CD4-positive, alpha-beta T cell treated with Interleukin-17A for 4 hours (primary cell): ENCODE results near the gene GPS2.

Experiments
- DNase-seq: peaks from one replicate; pipeline ENCODE4 v3.0.0-alpha.2; 2020; ENCODE audit warnings: mixed read lengths

The GPS2 gene

DNA sequence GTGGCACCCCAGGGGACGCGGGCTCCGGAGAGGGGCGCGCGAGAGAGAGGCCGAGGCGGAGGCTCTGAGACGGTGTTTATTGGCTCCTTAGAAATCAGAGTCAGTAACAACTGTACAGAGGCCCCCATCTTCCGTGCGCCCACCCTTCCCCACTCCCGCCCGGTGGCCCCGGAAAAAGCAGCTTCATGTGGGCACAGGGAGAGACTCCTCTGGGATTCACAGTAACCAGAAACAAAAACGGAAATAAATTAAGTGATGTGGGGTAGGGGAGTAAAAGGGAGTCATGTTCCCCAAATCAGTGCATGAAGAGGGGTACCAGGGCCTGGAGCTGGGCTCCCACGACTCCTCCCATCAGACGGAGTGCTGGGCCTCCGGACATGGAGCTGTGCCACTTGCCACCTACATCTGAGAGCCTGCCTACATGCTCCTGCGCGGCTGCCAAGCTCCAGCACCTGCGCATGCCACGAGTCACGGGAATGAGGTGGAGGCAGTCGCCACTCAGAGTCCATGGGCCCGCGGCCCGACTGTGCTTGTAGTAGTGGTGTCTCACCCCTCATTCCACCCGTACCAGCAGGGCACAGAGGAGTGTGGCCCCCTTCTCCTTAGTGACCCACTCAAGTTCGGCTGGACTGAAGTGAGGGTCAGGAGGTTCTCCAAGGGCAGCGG is 543 bp upstream of the GPS2 start:
- no peak for DNase-seq

GRCh38 chr17:7313890-7314718 is 1.1 kb downstream of the GPS2 start:
- DNase-seq, result no peak

DNA sequence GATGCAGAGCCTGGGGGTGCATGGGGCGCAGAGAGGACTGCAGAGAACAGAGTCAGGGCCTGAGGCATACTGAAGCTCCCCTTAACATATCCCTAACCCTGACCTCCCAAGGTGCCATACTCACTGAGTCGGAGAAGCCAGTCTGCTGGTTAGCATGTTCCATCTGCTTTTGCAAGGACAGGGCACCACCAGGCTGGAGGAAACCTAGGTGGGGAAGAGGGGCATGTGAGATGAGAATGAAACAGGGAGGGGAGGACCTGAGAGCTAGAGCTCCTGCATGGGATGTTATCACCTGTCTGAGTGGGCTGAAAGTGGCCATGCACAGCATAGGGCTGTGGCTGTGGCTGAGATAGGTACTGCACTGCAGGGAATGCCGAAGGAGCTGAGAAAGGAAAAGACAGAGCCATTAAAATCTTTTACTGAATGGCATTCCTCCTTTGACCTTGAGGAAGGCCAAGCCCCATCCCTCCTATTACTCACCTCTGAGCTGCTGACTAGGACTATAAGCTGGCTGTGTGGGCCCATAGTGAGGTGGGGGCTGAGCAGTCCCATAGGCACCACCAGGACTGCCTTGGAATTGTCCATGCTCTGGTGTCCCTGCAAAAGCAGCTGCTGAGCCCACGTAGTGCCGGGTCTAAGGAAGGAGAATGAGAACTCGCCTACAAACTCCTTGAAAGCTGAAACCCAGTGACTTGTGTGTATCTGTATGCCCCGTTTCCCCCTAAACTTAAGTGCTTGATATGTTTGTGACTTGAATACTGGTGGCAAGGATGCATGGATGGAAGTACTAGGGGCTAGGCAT is 1.9 kb downstream of the GPS2 start:
- DNase-seq, result no peak

DNA sequence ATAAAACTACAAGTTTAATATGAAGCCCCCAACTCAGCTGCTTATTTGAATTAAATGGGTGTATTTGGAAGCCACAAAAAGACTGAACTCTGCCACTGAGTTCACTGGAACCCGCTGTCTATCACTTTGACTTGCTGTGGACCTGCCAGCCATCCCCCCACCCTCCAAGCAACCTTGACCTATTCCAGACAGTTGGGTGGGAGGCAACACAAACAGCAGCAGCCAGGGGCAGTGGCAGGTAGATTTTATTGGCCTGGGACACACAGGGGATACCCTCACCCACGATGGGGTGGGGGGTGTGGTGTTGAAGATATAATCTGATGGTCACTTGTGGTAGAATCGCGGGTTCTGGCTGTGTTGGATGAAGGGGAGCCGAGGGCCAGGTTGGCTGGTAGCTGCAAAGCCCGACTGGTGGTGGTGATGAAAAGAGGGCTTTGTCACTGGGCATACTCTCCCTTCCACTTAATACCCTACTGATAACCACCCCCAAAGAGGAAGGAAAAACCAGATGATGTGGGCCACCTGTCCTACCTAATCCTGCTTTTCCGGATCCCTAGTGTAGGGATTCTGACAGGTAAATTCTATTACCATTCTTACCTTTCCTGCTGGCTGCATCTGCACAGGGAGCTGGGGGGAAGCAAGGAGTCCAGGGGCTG is 2.6 kb downstream of the GPS2 start:
- no peak for DNase-seq

- no peak for DNase-seq
These were observed 4.0 kb downstream of the GPS2 start for GRCh38 chr17:7311110-7311705.

DNA sequence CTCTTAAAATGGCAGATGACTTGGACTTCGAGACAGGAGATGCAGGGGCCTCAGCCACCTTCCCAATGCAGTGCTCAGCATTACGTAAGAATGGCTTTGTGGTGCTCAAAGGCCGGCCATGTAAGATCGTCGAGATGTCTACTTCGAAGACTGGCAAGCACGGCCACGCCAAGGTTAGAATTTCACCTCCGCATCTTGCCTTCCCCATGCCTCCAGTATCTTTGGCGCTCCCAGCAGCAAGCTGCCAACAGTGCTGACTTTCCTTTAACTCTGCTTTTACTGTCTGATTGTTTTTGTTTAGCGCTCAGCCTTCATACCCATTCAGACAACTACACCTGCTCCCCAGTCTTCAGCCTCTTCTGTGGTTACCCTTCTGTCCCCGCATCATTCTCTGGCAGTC is 5.5 kb downstream of the GPS2 start:
- no peak for DNase-seq

GRCh38 chr17:7308625-7309433 is 6.3 kb downstream of the GPS2 start:
- peak; percentile 88 for DNase-seq

- DNase-seq, result peak; percentile 53
These were observed 7.2 kb downstream of the GPS2 start for GRCh38 chr17:7307686-7308624.

DNA sequence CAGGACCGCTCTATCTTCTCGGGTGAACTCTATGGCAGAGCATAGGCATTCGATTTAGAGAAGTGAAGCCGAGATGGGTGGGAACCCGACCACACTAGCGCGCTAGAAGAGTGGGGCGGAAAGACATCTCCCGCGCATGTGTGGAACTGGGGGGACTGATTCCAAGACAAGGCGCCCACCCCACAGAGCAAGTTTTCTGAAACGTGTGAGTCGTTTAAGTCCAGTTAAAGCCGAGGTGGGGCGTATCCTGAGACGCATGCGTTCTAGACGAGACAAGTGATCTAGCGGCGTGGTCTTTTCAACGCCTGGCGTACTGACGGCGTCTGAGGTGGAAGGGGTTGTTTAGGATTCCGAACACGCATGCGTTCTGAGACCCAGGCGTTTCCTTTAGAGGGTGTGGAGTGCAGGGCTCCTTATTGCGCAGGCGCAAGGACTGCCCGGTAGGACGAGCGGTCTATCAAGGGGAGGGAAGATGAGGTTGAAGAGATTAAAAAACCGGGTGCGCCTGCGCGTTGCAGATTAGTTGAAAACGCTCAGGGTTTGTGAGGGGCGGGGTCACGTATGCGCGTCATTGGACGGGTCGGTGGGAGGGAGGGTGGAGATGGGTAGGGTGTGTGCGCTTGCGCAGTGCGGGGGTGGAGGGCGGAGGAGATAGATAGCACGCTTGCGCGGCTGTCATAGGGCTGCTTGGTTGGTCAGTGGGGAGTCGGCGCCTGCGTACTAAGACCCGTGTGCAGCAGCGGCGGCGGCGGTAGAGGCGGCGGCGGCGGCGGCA is 8.1 kb downstream of the GPS2 start, which contains the start of gene EIF5A:
Gene EIF5A, plus strand, starts transcription at position 718 of the 775 bp plus-strand sequence. CDS start 2,008 bp downstream, outside the sequence.
- peak; percentile 100 for DNase-seq

DNA sequence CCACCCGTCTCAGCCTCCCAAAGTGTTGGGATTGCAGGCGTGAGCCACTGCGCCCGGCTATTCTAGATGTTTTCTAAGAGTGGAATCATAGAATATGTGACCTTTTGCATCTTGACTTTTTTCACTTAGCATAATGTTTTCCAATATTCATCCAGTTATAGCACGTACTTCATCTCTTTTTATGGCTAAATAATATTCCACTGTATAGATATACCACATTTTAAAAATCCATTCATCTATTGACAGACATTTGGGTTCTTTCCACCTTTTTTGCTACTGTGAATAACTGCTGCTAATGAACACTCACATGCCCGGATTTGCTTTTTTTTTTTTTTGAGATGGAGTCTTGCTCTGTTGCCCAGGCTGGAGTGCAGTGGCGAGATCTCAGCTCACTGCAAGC is 11.0 kb downstream of the GPS2 start:
- no peak for DNase-seq

- DNase-seq, result peak; percentile 79
These were observed 18.8 kb downstream of the GPS2 start for GRCh38 chr17:7296189-7296861.

DNA sequence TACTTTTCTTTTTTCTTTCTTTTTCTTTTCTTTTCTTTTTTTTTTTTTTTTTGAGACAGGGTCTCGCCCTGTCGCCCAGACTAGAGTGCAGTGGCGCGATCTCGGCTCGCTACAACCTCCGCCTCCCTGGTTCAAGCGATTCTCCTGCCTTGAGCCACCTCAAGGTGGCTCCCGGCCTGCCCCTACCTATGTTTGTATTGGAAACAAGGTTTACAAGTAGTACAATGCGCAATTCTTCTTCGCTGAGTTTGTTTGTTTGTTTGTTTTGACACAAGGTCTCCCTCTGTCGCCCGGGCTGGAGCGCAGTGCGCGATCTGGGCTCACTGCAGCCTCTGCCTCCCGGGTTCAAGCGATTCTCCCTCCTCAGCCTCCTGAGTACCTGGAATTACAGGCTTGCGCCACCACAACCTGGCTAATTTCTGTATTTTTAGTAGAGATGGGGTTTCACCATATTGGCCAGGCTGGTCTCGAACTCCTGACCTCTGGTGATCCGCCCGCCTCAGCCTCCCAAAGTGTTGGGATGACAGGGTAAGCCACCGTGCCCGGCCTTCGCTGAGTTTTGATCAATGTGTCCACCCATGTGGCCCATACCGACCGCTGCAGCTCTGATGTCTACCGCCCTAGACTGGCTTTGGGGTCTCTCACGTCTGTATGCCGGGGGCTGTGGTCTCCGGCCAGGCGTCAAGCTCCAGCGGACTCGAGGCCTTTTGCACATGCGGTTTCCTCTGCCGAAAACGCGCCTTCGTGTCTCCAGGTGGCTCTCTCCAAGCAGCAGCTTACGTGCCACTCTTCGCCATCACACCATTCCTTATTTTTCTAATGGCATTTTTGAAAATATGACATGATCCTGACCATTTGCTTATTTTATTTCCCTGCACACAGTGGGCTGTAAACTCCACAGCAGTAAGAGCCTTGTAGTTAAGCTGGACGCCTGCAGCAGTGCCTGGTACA is 19.7 kb downstream of the GPS2 start:
- DNase-seq, result no peak

- peak; percentile 82 for DNase-seq
These were observed 20.5 kb downstream of the GPS2 start, which contains the start of gene YBX2 for GRCh38 chr17:7294614-7295153. TSS of gene YBX2 (minus strand) at chr17:7294639. CDS start at chr17:7294500, 139 bp downstream.

GRCh38 chr17:7293816-7294613 is 21.1 kb downstream of the GPS2 start:
- DNase-seq, result peak; percentile 48

DNA sequence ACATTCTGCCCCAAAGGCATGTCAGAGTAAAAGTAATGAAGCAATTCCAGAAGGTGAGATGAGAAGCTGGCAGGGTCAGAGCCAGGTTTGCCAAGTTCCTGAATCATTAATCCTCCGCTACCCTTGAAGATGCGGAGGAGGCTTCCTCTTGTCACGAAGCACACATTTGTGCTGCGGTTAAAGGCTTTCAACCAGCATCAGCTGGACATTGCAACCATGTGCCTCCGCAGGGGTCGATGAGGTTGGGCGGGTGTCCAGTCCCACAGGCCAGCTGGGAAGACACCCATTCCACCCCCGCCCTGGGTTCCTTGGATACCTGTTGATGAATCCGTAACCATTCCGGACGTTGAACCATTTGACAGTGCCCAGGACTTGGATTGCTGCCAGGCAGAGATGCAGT is 22.0 kb downstream of the GPS2 start:
- no peak for DNase-seq

- no peak for DNase-seq
These were observed 22.4 kb downstream of the GPS2 start for GRCh38 chr17:7292729-7293128.
